Neuronal stem cell (in vitro differentiated cells): Measurements from ENCODE around the gene TSHZ3.

Experiments
- DNase-seq: peaks from one replicate; pipeline ENCODE4 v3.0.0-alpha.2; 2013; ENCODE audit warnings: low spot score
- H2AFZ ChIP-seq: one replicate; pipeline ENCODE4 v1.6.1; 2013; ENCODE audit warnings: mild to moderate bottlenecking, low read length, inconsistent platforms
- H2AK5ac ChIP-seq: 2 replicates; pipeline ENCODE4 v1.6.1; 2013; ENCODE audit warnings: low read depth, mild to moderate bottlenecking, inconsistent platforms, low read length, moderate library complexity, mixed read lengths
- H2BK120ac ChIP-seq: 2 replicates; pipeline ENCODE4 v1.6.1; 2013; ENCODE audit warnings: low read depth, mild to moderate bottlenecking, inconsistent platforms, low read length, moderate library complexity, mixed read lengths
- H2BK12ac ChIP-seq: one replicate; pipeline ENCODE4 v1.6.1; 2013; ENCODE audit warnings: low read length, inconsistent platforms
- H2BK15ac ChIP-seq: 2 replicates; pipeline ENCODE4 v1.6.1; 2013; ENCODE audit warnings: mild to moderate bottlenecking, low read length, inconsistent platforms, mixed read lengths
- H2BK5ac ChIP-seq: one replicate; pipeline ENCODE4 v1.6.1; 2013; ENCODE audit warnings: inconsistent platforms, mild to moderate bottlenecking, low read length, moderate library complexity
- H3K14ac ChIP-seq: one replicate; pipeline ENCODE4 v1.6.1; 2013; ENCODE audit warnings: low read length, inconsistent platforms
- H3K18ac ChIP-seq: 2 replicates; pipeline ENCODE4 v1.6.1; 2013; ENCODE audit warnings: low read length, inconsistent platforms
- H3K23ac ChIP-seq: 2 replicates; pipeline ENCODE4 v1.6.1; 2013; ENCODE audit warnings: low read depth, mild to moderate bottlenecking, mixed read lengths, low read length, inconsistent platforms; ENCODE audit not compliant: poor library complexity
- H3K27ac ChIP-seq: replicated peaks from 3 replicates; pipeline ENCODE4 v1.5.1; 2013; ENCODE audit warnings: low read length, inconsistent platforms
- H3K27me3 ChIP-seq, 3 experiments: 2 replicates each; pipeline ENCODE4 v1.6.1; 2013; ENCODE audit warnings: low read length in 3 of 3, mild to moderate bottlenecking in 2 of 3, inconsistent platforms in 1 of 3, low read depth in 1 of 3, mixed read lengths in 1 of 3, moderate library complexity in 1 of 3; ENCODE audit not compliant: control insufficient read depth in 3 of 3, insufficient read depth in 3 of 3
- H3K36me3 ChIP-seq, 2 donors: replicated peaks in 1 of 2; 2 replicates each; pipeline ENCODE4 v1.6.1; 2013; ENCODE audit warnings: low read length in 2 of 2; ENCODE audit not compliant: control insufficient read depth in 2 of 2, insufficient read depth in 2 of 2
- H3K4ac ChIP-seq: 2 replicates; pipeline ENCODE4 v1.6.1; 2013; ENCODE audit warnings: inconsistent platforms, mild to moderate bottlenecking, low read length, moderate library complexity
- H3K4me1 ChIP-seq, 2 donors: 1 replicate in 1 of 2; 2 replicates in 1 of 2; pipeline ENCODE4 v1.6.1; 2013; ENCODE audit warnings: low read length in 2 of 2, low read depth in 1 of 2; ENCODE audit not compliant: control insufficient read depth in 2 of 2, insufficient read depth in 1 of 2
- H3K4me2 ChIP-seq: one replicate; pipeline ENCODE4 v1.6.1; 2013; ENCODE audit warnings: mild to moderate bottlenecking, low read length, inconsistent platforms; ENCODE audit not compliant: insufficient read depth, poor library complexity, severe bottlenecking
- H3K4me3 ChIP-seq, 2 donors: 2 replicates each; pipeline ENCODE4 v1.5.1; 2013; ENCODE audit warnings: low read length in 2 of 2, mild to moderate bottlenecking in 2 of 2, inconsistent platforms in 1 of 2, moderate library complexity in 1 of 2
- H3K79me1 ChIP-seq: one replicate; pipeline ENCODE4 v1.6.1; 2013; ENCODE audit warnings: low read depth, mild to moderate bottlenecking, inconsistent platforms, low read length, moderate library complexity
- H3K9ac ChIP-seq: one replicate; pipeline ENCODE4 v1.6.1; 2013; ENCODE audit warnings: mild to moderate bottlenecking, low read depth, low read length, inconsistent platforms; ENCODE audit not compliant: poor library complexity
- H3K9me3 ChIP-seq, 2 donors: replicated peaks in 1 of 2; 2 replicates each; pipeline versions ENCODE3 to v1.6.1; 2013; ENCODE audit warnings: low read length in 2 of 2, mild to moderate bottlenecking in 2 of 2, inconsistent platforms in 1 of 2, low read depth in 1 of 2, mixed read lengths in 1 of 2, moderate library complexity in 1 of 2; ENCODE audit not compliant: control insufficient read depth in 2 of 2, insufficient read depth in 1 of 2
- H4K8ac ChIP-seq: one replicate; pipeline ENCODE4 v1.6.1; 2013; ENCODE audit warnings: low read depth, mild to moderate bottlenecking, inconsistent platforms, low read length, moderate library complexity
- H4K91ac ChIP-seq: one replicate; pipeline ENCODE4 v1.6.1; 2013; ENCODE audit warnings: low read length, low read depth, mild to moderate bottlenecking, inconsistent platforms; ENCODE audit not compliant: poor library complexity
- WGBS, 2 donors: extraction: QIAGEN DNeasy Blood & Tissue Kit; methylation state at CpG; one replicate each; pipeline ENCODE4 v1.1.7; 2013; ENCODE audit warnings: missing lambda C conversion rate in 2 of 2, mixed read lengths in 1 of 2; ENCODE audit not compliant: insufficient read length in 2 of 2, insufficient replicate concordance in 1 of 2; ENCODE audit errors: extremely low coverage in 2 of 2; 5-methylcytosine and 5-hydroxymethylcytosine counted together

Gene TSHZ3

DNA sequence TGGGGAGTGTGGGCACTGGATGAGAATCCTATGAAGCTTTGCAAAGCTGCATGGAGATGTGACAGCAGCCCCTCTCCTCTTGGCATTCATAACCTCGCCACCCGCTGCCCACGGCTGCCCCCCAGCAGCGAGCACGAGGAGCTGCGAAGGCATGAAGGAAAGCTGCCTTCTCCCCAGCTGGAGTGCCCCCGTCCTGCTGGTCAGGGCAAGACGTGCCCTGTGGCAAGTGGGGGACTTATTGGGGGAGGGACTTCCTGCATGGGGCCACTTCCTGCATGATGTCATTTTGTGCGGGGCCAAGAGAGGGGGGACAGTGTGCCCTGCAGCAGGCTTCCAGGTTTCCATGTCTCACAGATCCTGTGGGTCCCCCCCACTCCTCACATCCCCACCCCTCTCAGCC is 85.9 kb downstream of the TSHZ3 start:
- no peak for DNase-seq
- Histone ChIP-seq H3K4me3 (no peak overlapping the region), H2BK5ac (no peak overlapping the region), H3K4me2 (no peak overlapping the region), H3K4ac (no peak overlapping the region), H4K8ac (no peak overlapping the region), H3K18ac (peak overlapping the region; percentile 71), H3K9me3 (peaks cover 0 to 3% of the 10 kb centered on the region in 2 donors), H2BK12ac (peak overlapping the region; percentile 85), H2BK120ac (peak overlapping the region; percentile 75), H3K27ac (no peak overlapping the region), H3K23ac (no peak overlapping the region), H4K91ac (no peak overlapping the region), H3K4me1 (peaks cover 0 to 3% of the 10 kb centered on the region in 2 donors), H3K79me1 (no peaks in the 10 kb centered on the region), H3K27me3 (no peaks in the 10 kb centered on the region), H3K9ac (no peak overlapping the region), H2AFZ (no peak overlapping the region), H3K36me3 (no peaks in the 10 kb centered on the region), H3K14ac (no peak overlapping the region), H2AK5ac (no peak overlapping the region), H2BK15ac (no peak overlapping the region)
- WGBS, 2 donors = no CpG with 5 or more reads among the region's 9 CpGs

DNA sequence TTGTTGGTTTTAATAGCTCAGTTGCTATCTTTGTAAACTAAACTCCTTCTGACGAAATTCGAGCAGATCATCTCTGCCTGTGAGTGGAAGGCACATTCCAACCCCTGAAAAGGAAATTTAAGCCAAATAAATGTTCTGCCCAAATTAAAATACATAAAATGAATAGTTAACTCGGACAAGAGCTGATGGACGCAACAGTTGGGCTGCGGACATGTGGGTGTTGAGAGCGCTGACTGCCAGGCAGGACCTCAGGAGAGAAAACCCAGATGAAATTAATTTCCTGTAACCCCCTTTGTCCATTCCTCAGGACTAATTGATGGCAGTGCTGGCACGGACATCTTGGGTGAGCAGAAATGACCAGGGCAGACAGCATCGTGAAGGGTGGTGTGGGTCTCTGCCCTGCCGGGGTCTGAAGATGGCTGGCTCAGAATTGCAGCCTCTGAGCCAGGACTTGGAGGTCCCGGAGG is 86.5 kb downstream of the TSHZ3 start:
- Histone ChIP-seq H2AFZ (no peak overlapping the region), H3K14ac (no peak overlapping the region), H4K8ac (no peak overlapping the region), H3K4me3 (no peak overlapping the region), H3K27ac (no peak overlapping the region), H3K18ac (no peak overlapping the region), H2BK5ac (no peak overlapping the region), H4K91ac (no peak overlapping the region), H3K23ac (no peak overlapping the region), H3K9me3 (peaks cover 0 to 3% of the 10 kb centered on the region in 2 donors), H2BK120ac (no peak overlapping the region), H2AK5ac (no peak overlapping the region), H3K79me1 (no peaks in the 10 kb centered on the region), H3K36me3 (no peaks in the 10 kb centered on the region), H3K9ac (no peak overlapping the region), H3K4ac (no peak overlapping the region), H3K4me2 (no peak overlapping the region), H2BK15ac (no peak overlapping the region), H3K27me3 (no peaks in the 10 kb centered on the region), H3K4me1 (peaks cover 0 to 3% of the 10 kb centered on the region in 2 donors), H2BK12ac (no peak overlapping the region)
- DNase-seq = no peak
- WGBS, 2 donors = no CpG with 5 or more reads among the region's 10 CpGs

DNA sequence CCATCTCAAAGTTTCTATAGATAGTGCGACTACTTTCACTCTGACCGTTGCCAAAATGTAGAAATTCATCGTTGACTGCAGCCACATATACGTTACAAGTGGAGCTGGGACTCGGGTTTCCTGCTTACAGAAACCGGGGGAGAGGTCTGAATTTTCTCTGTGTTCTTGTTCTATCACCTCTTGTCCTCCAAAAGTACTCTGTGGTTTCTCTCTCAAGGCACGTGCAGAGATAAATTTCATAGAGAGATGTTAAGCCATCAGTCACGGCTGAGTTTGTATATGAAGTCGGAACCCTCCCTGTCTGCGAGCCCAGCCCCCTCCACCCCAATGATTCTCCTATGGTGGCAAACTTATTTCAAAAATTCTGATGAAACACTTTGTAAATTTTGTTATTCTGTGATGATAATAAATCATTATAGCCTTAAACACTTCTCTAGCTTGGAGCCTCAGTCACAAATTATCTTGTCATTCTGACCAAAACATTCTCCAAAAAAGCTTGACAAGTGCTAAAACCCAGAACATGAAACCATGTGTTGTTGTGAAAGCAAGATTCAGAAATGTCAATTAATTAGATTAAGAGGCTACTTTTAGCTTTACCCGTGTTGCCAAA is 87.5 kb downstream of the TSHZ3 start:
- H2AFZ ChIP-seq = no peak overlapping the region
- H3K36me3 ChIP-seq = no peaks in the 10 kb centered on the region
- no peaks in the 10 kb centered on the region for H3K27me3 ChIP-seq
- no peak overlapping the region for H3K27ac ChIP-seq
- H2AK5ac ChIP-seq = no peak overlapping the region
- no peak overlapping the region for H3K18ac ChIP-seq
- H3K14ac ChIP-seq = no peak overlapping the region
- H2BK15ac ChIP-seq = no peak overlapping the region
- no CpG with 5 or more reads among the region's 11 CpGs for WGBS, 2 donors
- H3K4me3 ChIP-seq = no peak overlapping the region
- no peak overlapping the region for H3K4ac ChIP-seq
- no peak overlapping the region for H3K4me2 ChIP-seq
- H3K4me1 ChIP-seq = peaks cover 0 to 3% of the 10 kb centered on the region in 2 donors
- no peak overlapping the region for H3K9ac ChIP-seq
- H3K9me3 ChIP-seq = peaks cover 0 to 3% of the 10 kb centered on the region in 2 donors
- no peak overlapping the region for H4K91ac ChIP-seq
- H4K8ac ChIP-seq = no peak overlapping the region
- DNase-seq = no peak
- no peak overlapping the region for H2BK5ac ChIP-seq
- H2BK12ac ChIP-seq = no peak overlapping the region
- H3K79me1 ChIP-seq = no peaks in the 10 kb centered on the region
- H2BK120ac ChIP-seq = no peak overlapping the region
- no peak overlapping the region for H3K23ac ChIP-seq

DNA sequence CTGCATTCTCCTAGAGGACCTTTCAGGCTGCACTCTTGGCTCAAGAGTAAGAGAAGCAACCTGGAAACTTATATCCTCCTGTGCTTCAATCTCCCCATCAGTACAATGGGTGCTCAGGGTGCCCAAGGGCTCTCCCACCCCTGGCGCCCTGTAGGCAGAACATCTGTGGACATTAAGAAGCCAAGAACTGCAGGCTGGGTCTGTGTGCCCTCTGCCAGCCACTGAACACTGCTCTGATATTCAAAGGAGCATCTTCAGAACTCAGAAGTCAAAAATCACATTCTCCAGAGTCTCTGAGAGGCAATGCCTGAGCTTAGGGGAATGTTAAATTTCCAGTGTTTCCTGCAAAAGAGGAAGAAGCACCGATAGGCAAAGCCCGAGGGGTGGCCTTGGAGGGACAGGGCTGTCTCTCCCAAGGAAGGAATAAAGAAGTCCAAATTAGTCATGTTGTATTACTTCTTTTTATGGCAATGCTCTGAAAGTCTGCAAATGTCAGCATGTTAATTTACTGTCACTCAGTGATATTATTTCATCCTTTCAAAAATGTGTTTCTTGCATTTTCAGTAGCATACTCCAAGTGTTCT is 88.1 kb downstream of the TSHZ3 start:
- H3K79me1 ChIP-seq = no peaks in the 10 kb centered on the region
- DNase-seq = no peak
- no peak overlapping the region for H2BK12ac ChIP-seq
- no peak overlapping the region for H4K8ac ChIP-seq
- H4K91ac ChIP-seq = no peak overlapping the region
- H3K27me3 ChIP-seq = no peaks in the 10 kb centered on the region
- no peak overlapping the region for H3K4ac ChIP-seq
- H3K9me3 ChIP-seq = peaks cover 0 to 3% of the 10 kb centered on the region in 2 donors
- H3K27ac ChIP-seq = no peak overlapping the region
- H2BK120ac ChIP-seq = no peak overlapping the region
- peaks cover 0 to 3% of the 10 kb centered on the region in 2 donors for H3K4me1 ChIP-seq
- no peak overlapping the region for H2AFZ ChIP-seq
- no peak overlapping the region for H2AK5ac ChIP-seq
- WGBS, 2 donors = no CpG with 5 or more reads among the region's 3 CpGs
- no peak overlapping the region for H3K14ac ChIP-seq
- H2BK5ac ChIP-seq = no peak overlapping the region
- H3K4me2 ChIP-seq = no peak overlapping the region
- H3K4me3 ChIP-seq = no peak overlapping the region
- H3K9ac ChIP-seq = no peak overlapping the region
- H3K36me3 ChIP-seq = no peaks in the 10 kb centered on the region
- no peak overlapping the region for H3K23ac ChIP-seq
- H2BK15ac ChIP-seq = no peak overlapping the region
- H3K18ac ChIP-seq = no peak overlapping the region
